ENCODE results near the gene ACYP2.
"Not testable (repeated sequence)": the region's sequence is repeated elsewhere in the genome, so short reads cannot be mapped to it uniquely, and the experiment has no call there.

The ACYP2 gene

DNA sequence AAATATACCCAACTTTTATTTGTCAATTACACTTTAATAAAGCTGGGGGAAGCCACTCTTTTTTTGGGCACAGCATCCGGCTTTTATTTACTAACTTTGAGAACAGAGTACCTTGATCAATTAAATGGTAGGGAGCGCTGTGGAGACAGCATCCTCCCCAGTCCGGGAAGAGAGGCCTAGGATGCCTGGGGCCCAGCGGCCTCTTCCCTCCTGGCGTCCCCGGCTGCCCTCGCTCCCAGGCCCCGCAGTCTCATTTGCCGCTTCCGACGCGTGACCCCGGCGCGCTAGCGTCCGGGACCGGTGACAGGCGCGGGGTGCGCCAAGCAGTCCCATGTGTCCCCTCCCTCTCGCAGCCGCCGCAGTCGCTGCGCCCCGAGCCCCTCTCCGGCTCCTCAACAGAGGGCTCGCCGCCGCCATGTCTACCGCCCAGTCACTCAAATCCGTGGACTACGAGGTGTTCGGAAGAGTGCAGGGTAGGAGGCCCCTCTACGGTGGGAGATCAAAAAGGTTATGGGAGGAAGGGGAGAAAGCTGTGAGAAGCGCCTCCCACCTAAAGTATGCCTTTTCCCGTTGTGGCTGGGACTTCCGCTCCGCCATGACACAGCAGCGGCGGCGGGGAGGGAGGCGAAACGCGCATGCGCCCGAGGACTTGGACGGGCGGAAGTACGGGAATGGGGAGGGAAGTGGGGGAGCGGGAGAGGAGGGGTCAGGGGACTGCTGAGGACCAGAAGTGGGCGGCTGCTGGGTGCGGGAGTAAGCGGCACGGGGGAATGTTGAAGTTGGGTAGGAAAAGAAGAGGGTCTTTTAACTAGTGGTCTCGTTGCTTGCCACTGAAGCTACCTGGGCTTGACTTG is at the start of gene ACYP2:
TSS of gene ACYP2 (plus strand) at position 332 of the 854 bp plus-strand sequence.
- DNase-seq (ENCODE audit: low read depth in 1 of 2, low spot score in 1 of 2), result peak; percentile 87 to 91

DNA sequence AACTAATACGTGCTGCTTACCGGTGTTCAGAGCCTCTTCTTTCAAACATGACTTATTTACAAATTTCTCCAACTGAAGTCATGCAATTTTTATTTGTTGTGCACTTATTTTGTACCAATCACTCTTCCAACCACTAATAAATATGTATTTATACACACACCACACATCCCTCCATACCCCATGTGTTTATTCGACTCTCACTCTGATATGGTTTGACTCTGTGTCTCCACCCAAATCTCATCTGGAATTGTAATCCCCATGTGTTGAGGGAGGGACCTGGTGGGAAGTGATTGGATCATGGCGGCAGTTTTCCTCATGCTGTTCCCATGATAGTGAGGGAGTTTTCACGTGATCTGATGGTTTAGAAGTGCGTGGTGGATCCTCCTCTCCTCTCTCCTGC is 49.5 kb upstream of the ACYP2 start:
- no peak for DNase-seq (ENCODE audit: low read depth in 1 of 2, low spot score in 1 of 2)

DNA sequence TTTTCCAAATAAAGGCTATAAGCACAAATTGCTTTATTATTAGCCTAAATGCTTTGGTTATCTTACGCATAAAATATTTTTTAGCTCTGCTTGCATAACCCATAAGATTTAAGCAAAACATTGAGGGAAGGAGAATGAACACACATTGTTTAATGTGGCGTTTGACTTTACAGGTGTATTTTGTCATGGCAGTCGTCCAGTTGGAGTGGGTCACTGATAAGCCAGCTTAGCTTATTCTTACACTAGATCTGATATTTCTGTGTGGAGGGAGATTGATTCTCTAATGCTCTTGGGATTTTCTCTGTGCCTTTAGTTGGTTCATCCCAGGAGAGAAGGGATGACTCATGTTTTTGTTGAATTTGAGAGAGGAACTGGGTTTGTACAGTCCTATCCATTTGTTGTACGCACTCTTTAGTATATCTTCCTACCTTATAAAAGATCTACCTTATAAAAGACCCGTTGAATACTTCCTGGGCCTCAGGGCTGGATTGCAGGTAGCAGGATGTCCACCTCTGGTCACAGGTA is 47.5 kb upstream of the ACYP2 start:
- DNase-seq (ENCODE audit: low read depth in 1 of 2, low spot score in 1 of 2), result no peak

DNA sequence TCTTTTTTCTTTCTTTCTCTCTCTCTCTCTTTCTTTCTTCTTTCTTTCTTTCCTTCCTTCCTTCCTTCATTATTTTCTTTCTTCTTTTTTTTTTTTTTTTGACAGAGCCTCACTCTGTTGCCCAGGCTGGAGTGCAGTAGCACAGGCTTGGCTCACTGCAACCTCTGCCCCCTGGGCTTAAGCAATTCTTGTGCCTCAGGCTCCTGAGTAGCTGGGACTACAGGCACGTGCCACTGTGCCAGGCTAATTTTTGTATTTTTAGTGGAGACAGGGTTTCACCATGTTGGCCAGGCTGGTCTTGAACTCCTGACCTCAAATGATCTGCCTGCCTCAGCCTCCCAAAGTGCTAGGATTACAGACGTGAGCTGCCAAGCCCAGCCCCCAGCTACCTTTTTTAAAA is 42.9 kb upstream of the ACYP2 start:
- not testable (repeated sequence) for DNase-seq (ENCODE audit: low read depth in 1 of 2, low spot score in 1 of 2)

DNA sequence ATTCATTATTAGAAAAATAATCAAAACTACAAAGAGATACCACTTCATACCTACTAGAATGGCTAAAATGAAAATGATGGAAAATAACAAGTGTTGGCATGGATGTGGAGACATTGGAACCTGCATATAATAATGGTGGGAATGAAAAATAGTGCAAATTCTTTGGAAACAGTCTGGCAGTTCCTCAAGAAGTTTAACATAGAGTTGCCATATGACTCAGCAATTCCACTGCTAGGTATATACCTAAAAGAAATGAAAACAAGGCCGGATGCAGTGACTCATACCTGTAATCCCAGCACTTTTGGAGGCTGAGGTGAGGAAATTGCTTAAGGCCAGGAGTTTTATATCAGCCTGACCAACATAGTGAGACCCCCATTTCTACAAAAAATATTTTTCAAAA is 41.6 kb upstream of the ACYP2 start:
- DNase-seq (ENCODE audit: low read depth in 1 of 2, low spot score in 1 of 2), result no peak

DNA sequence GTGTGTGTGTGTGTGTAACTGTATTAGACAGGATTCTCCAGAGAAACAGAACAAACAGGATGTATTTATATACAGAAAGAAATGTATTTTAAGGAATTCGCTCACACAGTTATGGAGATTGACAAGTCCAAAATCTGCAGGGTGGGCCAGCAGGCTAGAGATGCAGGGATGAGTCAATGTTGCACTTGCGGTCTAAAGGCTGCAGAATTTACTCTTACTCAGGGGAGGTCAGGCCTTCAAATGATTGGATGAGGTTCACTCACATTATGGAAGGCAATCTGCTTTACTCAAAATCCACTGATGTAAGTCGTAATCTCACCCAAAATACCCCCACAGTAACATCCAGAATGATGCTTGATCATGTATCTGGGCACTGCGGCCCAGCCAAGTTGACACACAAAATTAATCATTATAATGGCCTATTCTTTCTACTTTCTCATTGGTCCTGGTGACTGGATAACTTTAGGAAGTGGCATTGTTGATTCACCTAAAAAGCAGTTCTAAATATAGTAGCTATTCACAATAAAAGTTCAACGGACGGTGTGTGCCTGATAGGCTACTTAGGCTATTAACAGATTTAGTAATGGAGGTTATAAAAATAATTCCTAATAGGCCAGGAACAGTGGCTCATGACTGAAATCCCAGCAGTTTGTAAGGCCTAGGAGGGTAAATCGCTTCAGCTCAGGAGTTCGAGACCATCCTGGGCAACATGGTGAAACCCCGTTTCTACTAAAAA is 40.6 kb upstream of the ACYP2 start:
- no peak for DNase-seq (ENCODE audit: low read depth in 1 of 2, low spot score in 1 of 2)

DNA sequence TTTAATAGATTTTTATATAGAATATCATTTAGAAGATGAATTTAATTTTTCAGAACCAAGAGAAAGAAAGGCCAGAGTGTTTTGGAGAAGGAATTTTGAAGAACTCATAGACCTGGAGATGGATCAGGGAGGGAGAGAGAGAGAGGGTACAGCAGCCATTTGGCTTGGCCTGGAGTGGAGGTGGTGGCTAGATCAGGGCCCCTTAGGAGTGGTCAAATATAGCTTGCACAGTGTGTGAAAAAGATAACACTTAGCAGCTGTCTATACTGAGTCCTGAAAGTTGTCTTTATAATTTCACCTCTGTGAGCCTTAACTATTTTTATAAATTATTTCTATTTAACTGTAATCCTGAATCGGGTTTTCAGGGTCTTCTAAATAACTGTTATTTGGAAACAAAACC is 38.8 kb upstream of the ACYP2 start:
- DNase-seq (ENCODE audit: low read depth in 1 of 2, low spot score in 1 of 2), result no peak

DNA sequence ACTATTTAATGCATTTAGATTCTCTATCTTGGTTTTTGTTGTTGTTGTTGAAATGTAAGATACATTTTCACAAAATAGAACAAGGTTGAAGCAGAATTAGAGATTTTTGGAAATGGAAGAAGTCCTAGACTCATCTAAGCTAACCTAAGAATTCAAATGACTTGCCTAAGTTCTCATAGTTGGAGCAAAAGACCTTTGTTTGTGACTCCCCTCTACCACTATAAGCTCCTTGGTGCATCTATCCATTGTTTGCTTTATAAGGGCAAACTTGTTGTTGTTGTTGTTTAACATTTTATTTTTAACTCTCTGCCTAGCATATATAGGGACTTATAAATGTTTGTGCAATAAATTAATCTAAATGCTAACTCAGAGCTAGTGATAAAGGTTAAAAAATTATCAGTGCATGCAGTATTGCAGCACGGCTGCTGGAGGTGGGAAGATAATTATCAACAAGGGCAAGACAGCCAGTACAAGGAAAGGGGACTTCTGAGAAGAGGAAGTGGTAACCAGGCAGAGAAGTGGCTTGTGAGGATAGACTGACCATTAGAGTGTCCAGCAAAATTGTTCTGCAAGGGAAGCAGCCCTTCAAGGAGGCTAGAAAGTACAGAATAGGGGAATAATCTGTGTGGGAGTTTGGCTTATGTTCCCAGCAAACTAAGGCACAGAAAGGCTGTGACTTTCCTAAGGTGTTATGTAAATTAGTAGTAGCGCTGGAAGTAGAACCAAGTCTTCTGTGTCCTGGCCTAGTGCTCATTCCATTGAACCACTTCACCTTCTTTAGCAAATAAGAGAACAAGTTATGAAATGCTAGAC is 38.1 kb upstream of the ACYP2 start:
- no peak for DNase-seq (ENCODE audit: low read depth in 1 of 2, low spot score in 1 of 2)

DNA sequence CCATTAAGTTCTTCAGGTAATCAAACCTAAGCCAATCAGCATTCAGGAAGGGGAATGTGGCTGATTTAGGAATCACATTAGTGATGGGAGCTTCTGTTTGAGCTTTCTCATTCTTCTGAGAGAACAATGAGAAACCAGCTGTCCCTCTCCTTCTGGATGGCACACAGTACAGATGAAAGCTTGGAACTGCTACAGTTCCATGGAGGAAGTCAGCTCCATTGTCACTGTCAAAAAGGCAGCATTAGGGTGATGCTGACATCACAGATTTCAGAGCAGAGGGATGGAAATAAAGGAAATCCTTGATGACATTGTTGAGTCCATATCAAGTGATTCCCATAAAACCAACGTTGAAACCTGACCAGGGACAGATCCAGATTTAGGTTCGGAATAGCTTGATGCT is 36.1 kb upstream of the ACYP2 start:
- DNase-seq (ENCODE audit: low read depth in 1 of 2, low spot score in 1 of 2), result no peak

DNA sequence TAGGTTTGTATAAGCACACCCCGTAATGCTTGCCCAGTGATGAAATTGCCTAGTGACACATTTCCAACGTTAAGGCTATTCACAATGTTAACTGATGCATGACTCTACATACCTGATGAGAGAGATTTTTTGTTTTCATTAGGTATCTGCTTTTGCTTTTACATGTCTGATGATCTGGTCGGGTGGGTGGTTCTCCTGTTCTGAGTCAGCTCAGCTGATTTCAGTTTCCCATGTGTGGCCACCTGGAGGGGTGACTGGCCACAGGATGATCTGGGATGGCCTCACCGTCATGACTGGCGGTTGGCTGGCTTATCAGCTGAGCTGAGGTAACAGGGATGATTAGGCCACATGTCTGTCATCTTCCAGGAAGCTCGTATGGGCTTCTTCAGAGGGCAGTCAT is 33.8 kb upstream of the ACYP2 start:
- DNase-seq (ENCODE audit: low read depth in 1 of 2, low spot score in 1 of 2), result no peak

DNA sequence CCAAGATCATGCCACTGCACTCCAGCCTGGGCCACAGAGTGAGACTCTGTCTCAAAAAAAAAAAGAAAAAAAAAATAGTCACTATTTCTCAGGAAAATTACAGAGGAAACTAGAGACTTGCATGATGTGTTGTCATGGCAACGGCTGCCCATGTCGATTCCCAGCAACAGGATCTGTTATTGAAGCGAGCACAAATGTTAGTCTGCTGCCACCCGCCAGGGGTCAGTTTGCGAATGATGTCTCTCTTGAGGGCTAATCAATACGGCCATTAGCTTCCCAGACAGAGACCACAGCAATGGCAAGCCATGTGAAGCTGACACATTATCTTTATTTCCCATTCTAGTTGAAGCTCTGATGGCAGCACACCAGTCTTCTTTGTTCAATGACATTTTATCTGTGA is 32.4 kb upstream of the ACYP2 start:
- no peak for DNase-seq (ENCODE audit: low read depth in 1 of 2, low spot score in 1 of 2)

DNA sequence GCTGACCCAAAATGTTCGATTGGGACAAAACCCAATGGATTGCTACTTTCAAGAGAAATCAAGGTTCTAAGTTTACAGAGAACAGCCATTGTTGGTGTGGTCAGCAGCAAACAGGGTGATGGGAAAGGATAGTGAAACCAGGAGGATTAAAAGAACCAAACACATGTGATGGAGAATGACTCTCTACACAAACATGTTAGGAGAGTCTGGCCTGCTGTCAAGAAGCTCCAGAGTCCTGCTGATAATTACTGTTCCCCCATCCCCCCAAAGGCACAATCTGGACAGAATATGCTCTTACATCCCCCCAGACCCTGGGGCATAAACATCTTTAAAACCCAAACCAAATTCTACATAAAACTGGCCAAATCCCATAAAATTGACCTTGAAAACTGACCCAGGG is 32.0 kb upstream of the ACYP2 start:
- DNase-seq (ENCODE audit: low read depth in 1 of 2, low spot score in 1 of 2), result no peak

DNA sequence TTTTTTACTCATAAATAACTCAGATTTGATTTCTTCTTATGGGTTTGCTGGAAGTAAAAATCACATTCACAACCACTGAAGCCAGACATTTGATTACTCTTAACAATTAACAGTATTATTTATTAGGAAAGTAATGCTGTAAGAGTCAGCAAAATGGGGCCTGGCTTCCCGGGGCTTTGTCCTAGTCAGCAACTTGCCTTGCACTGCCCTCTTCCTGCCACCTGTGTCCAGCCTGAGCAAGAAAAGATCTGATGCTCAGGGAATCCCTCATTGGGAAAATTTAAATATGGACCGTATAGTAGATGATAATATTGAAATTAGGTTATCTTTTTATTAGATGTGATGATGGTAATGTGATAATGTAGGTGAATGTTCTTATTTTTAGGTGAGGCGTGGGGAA is 30.8 kb upstream of the ACYP2 start:
- DNase-seq (ENCODE audit: low read depth in 1 of 2, low spot score in 1 of 2), result no peak

DNA sequence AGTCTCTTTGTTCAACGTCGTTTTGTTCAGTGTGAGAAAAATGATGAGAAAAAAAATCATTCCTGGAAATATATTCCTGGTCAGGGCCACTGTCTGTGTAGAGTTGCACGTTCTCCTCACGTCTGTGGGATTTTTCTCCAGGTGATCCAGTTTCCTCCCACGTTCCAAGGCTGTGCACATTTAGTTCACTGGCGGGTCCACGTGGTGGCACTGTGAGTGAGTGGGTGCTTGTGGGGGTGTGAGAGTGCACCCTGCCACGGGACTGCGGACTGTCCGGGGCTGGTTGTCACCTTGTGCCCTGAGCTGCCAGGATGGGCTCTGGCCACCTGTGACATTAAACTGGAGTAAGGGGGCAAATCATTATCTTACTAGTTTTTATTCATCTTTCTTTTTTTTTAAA is 30.3 kb upstream of the ACYP2 start:
- no peak for DNase-seq (ENCODE audit: low read depth in 1 of 2, low spot score in 1 of 2)

DNA sequence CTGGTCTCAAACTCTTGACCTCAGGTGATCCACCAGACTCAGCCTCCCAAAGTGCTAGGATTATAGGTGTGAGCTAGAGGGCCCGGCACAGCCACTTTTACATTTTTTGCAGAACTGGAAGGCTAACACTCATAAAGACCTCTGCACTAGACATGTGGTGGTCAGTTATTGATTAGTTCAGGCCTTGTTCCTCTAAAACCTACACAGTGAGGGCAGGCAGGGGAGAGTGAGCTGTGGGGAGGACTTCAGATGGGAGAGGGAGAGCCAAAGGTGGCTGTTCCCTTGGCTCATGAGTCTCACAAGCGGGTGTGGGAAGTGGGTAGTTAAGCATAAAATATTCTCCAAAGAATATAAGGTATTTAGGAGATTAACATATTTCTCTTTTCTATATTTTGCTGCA is 29.3 kb upstream of the ACYP2 start:
- DNase-seq (ENCODE audit: low read depth in 1 of 2, low spot score in 1 of 2), result no peak

DNA sequence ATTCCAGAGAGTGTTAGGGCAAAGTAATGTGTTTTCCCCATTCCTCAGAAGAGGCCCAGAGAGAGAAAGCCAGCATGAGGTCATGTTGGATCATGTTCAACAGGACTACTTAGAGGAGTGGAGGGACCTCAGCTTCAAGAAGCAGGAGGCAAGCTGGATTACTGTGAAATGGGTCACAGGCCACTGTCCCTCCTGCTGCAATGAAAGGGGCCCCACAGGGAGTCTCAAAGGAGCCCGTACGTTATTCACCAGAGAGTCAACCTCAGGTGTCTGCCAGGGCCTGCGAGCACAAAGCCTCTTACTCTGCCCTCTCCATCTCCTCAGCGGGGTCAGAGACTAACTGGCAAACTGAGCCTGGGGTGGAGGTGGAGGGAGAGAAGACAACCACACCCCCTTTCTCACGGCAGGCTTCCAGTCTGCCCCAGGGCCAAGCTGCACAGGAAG is 27.2 kb upstream of the ACYP2 start:
- DNase-seq (ENCODE audit: low read depth in 1 of 2, low spot score in 1 of 2), result no peak

DNA sequence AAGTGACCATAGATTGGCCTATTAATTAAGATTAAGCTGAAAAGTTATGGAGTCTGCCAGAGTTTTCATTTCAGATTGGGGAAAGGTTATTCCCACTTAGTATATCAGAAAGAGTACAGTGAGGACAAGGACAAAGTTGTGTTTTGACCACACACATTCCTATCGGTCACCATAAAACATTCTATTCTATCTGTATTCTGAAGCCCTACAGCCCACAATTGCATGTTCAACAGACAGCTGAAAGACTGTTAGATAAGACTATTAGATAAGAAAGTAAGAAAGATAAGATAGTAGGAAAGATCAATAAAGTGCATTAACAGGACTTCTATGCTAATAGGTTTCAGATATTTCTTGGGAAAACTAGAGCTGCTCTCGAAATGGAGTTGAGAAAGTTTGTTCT is 26.7 kb upstream of the ACYP2 start:
- DNase-seq (ENCODE audit: low read depth in 1 of 2, low spot score in 1 of 2), result no peak

DNA sequence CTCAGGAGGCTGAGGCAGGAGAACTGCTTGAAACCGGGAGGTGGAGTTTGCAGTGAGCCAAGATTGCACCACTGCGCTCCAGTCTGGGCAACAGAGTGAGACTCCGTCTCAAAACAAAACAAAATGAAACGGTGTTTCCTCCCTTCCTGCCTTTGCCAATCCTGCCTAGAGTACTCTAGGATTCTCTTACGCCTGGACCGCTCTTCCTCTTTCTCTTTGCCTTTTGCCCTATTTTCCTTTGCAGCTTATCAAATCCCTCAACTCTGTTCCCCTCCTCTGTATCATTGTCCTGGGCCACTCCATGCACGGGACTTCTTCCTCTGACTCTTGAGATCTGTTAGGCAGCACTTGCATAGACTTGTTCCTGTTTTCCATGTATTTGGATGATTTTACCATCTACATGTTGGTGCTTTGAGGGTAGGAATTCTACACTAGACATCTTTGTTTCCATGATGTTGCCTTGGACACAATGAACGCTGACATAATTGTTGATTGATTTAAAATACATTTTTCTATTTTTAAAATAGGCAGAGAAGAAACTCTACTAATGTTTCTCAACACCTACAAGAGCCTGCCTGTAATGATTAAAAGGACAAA is 24.8 kb upstream of the ACYP2 start:
- DNase-seq (ENCODE audit: low read depth in 1 of 2, low spot score in 1 of 2), result no peak

DNA sequence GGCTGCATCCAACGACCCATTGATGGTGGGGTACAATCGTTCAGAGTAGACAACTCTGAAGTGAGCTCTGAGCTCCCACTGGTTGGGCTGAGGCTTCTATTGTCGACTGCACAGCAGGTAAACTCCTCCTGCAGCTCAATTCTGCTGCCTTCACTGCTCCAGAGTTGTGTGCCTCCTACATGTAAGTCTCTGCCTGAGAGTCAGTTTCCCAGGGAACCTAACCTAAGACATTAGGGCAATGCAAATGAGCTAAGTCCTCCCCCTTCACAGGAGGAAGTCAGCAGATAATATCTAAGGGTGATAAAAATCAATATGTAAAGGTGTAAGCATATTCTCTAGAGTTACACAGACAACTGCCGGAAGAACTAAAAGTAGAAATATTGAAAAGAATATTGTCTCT is 22.5 kb upstream of the ACYP2 start:
- no peak for DNase-seq (ENCODE audit: low read depth in 1 of 2, low spot score in 1 of 2)

DNA sequence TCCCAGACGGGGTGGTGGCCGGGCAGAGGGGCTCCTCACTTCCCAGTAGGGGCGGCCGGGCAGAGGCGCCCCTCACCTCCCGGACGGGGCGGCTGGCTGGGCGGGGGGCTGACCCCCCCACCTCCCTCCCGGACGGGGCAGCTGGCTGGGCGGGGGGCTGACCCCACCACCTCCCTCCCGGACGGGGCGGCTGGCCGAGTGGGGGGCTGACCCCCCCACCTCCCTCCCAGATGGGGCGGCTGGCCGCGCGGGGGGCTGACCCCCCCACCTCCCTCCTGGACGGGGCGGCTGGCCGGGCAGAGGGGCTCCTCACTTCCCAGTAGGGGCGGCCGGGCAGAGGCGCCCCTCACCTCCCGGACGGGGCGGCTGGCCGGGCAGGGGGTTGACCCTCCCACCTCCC is 20.0 kb upstream of the ACYP2 start:
- DNase-seq (ENCODE audit: low read depth in 1 of 2, low spot score in 1 of 2), result not testable (repeated sequence)

DNA sequence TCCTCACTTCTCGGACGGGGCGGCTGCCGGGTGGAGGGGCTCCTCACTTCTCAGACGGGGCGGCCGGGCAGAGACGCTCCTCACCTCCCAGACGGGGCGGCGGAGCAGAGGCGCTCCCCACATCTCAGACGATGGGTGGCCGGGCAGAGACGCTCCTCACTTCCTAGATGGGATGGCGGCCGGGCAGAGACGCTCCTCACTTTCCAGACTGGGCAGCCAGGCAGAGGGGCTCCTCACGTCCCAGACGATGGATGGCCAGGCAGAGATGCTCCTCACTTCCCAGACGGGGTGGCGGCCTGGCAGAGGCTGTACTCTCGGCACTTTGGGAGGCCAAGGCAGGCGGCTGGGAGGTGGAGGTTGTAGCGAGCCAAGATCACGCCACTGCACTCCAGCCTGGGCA is 19.3 kb upstream of the ACYP2 start:
- not testable (repeated sequence) for DNase-seq (ENCODE audit: low read depth in 1 of 2, low spot score in 1 of 2)

Data from activated CD4-positive, alpha-beta T cell treated with anti-CD3 and anti-CD28 coated beads, Interleukin-2, amount 50 U/mL, for 24 hours (primary cell).